ENCODE results near the gene GALNTL6. TPM values are rescaled to one million over a fixed set of nuclear protein-coding genes. Genes with fewer than 3 reads are reported as not detected.

Gene GALNTL6
- total and polyA plus RNA-seq, 9 of the 15 experiments (the other 6 are each of a cell fraction or from before 2014, with no cell fraction given): 0.18 to 0.50 (median 0.29) TPM

DNA sequence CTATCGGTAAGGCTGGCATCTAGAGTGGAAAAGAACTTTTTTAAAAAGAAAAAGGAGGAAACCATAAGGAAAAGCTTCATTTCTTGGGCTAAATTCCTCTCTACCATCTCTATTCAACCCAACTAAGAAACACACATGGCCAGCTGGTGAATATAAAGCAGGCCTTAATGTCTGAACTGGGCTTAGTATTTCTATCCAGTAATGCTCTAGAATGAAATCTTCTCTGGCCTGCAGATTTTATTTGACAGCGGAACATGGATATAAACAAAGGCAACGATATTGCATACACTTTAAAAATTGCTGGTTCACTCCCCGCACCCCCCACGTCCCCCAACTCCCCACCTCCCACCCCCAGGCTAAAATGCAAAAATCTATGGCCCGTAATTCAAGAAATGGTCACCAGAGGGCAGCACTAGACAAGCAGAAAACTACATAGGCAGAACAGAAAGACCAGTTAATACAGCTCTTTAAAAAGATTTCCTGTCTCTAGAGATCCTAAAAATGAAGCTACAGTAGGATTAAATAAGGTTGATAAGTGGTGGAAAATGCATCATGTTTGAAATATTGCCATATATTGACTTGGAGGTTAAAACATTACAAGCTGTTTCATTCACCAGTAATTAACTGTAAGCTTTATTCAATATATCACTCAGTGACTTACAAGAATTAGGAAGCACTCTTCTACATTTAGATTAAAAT is 1200.2 kb downstream of the GALNTL6 start (continued):
- TF ChIP-seq ZNF395 (CRISPR knock-in tag; IDR thresholded peaks at IDR 0.05): no peak
- peak; percentile 66 to 77 for TF ChIP-seq RAD21 (CRISPR knock-in tag; conservative IDR thresholded peaks at IDR 0.05 in 1 of 2, IDR thresholded peaks at IDR 0.05 in 1 of 2)
- TF ChIP-seq HDAC2 (IDR thresholded peaks at IDR 0.05): no peak
- no peak for TF ChIP-seq PTTG1 (tag; IDR thresholded peaks at IDR 0.05; ENCODE audit: low read depth)
- TF ChIP-seq, protein P1, sequence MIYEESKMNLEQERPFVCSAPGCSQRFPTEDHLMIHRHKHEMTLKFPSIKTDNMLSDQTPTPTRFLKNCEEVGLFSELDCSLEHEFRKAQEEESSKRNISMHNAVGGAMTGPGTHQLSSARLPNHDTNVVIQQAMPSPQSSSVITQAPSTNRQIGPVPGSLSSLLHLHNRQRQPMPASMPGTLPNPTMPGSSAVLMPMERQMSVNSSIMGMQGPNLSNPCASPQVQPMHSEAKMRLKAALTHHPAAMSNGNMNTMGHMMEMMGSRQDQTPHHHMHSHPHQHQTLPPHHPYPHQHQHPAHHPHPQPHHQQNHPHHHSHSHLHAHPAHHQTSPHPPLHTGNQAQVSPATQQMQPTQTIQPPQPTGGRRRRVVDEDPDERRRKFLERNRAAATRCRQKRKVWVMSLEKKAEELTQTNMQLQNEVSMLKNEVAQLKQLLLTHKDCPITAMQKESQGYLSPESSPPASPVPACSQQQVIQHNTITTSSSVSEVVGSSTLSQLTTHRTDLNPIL (CRISPR knock-in tag; IDR thresholded peaks at IDR 0.05): no peak
- TF ChIP-seq, protein P2, sequence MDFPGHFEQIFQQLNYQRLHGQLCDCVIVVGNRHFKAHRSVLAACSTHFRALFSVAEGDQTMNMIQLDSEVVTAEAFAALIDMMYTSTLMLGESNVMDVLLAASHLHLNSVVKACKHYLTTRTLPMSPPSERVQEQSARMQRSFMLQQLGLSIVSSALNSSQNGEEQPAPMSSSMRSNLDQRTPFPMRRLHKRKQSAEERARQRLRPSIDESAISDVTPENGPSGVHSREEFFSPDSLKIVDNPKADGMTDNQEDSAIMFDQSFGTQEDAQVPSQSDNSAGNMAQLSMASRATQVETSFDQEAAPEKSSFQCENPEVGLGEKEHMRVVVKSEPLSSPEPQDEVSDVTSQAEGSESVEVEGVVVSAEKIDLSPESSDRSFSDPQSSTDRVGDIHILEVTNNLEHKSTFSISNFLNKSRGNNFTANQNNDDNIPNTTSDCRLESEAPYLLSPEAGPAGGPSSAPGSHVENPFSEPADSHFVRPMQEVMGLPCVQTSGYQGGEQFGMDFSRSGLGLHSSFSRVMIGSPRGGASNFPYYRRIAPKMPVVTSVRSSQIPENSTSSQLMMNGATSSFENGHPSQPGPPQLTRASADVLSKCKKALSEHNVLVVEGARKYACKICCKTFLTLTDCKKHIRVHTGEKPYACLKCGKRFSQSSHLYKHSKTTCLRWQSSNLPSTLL (IDR thresholded peaks at IDR 0.05): no peak
- TF ChIP-seq ZNF764 (CRISPR knock-in tag; IDR thresholded peaks at IDR 0.05; ENCODE audit: low read depth): no peak
- no peak for TF ChIP-seq RBFOX2 (IDR thresholded peaks at IDR 0.05; ENCODE audit: low read depth, low read length)
- no peak for TF ChIP-seq ZNF551 (CRISPR knock-in tag; IDR thresholded peaks at IDR 0.05)
- no peak for TF ChIP-seq NBN (IDR thresholded peaks at IDR 0.05; ENCODE audit: low read depth)
- no peak for TF ChIP-seq HDGF (IDR thresholded peaks at IDR 0.05)
- TF ChIP-seq LCOR (CRISPR knock-in tag; IDR thresholded peaks at IDR 0.05): no peak
- no peak for TF ChIP-seq NFE2L1 (tag; IDR thresholded peaks at IDR 0.05; ENCODE audit: borderline replicate concordance, low read depth)
- no peak for TF ChIP-seq MAX (CRISPR knock-in tag; IDR thresholded peaks at IDR 0.05)

Data from K562 (cell line).